Osteocyte (in vitro differentiated cells): Measurements from ENCODE around the gene ABRACL. TPM values are rescaled to one million over a fixed set of nuclear protein-coding genes. Genes with fewer than 3 reads are reported as not detected.
"Not testable (repeated sequence)": the region's sequence is repeated elsewhere in the genome, so short reads cannot be mapped to it uniquely, and the experiment has no call there.

ENCODE experiments used
- DNase-seq: peaks from one replicate; pipeline ENCODE4 v3.0.0; 2021; ENCODE audit warnings: mixed read lengths; ENCODE audit not compliant: unreplicated experiment; ENCODE audit errors: extremely low spot score
- H3K27ac Mint-ChIP-seq: one replicate; pipeline ENCODE4 v1.8.0; 2021; ENCODE audit warnings: mild to moderate bottlenecking, mixed read lengths; ENCODE audit not compliant: unreplicated experiment
- H3K27me3 Mint-ChIP-seq: one replicate; pipeline ENCODE4 v1.8.0; 2021; ENCODE audit warnings: mixed read lengths; ENCODE audit not compliant: unreplicated experiment
- H3K36me3 Mint-ChIP-seq: one replicate; pipeline ENCODE4 v1.8.0; 2021; ENCODE audit warnings: mixed read lengths; ENCODE audit not compliant: unreplicated experiment
- H3K4me1 Mint-ChIP-seq: one replicate; pipeline ENCODE4 v1.8.0; 2021; ENCODE audit warnings: mixed read lengths; ENCODE audit not compliant: unreplicated experiment
- H3K4me3 Mint-ChIP-seq: one replicate; pipeline ENCODE4 v1.8.0; 2021; ENCODE audit warnings: mild to moderate bottlenecking, moderate library complexity, mixed read lengths; ENCODE audit not compliant: unreplicated experiment
- H3K9me3 Mint-ChIP-seq: one replicate; pipeline ENCODE4 v1.8.0; 2021; ENCODE audit warnings: mixed read lengths; ENCODE audit not compliant: unreplicated experiment
- CTCF ChIP-seq: fragments of 200-600 bp; sonication (generic); IDR thresholded peaks from 2 replicates; pipeline ENCODE4 v1.5.0; 2021; ENCODE audit warnings: antibody characterized with exemption, mild to moderate bottlenecking, moderate library complexity
- total RNA-seq: library from RNA; stranded (reverse); gene quantifications from 2 replicates; pipeline ENCODE4 v1.2.1, GENCODE V29; 2021

The ABRACL gene
- total RNA-seq, 1 donor from 2014 or later: 16.9 TPM

GRCh38 chr6:139017227-139017626, 11.3 kb upstream of the ABRACL start:
- no peak overlapping the region for H3K27ac Mint-ChIP-seq
- no peak for TF ChIP-seq CTCF
- H3K27me3 Mint-ChIP-seq: peaks cover 7% of the 10 kb centered on the region
- no peak for DNase-seq
- H3K9me3 Mint-ChIP-seq: no peaks in the 10 kb centered on the region
- H3K4me3 Mint-ChIP-seq: no peak overlapping the region
- H3K36me3 Mint-ChIP-seq: no peaks in the 10 kb centered on the region
- no peaks in the 10 kb centered on the region for H3K4me1 Mint-ChIP-seq

- Mint-ChIP-seq H3K27ac (no peak overlapping the region), H3K27me3 (no peaks in the 10 kb centered on the region), H3K4me3 (no peak overlapping the region), H3K9me3 (no peaks in the 10 kb centered on the region), H3K36me3 (peaks cover 2% of the 10 kb centered on the region), H3K4me1 (no peaks in the 10 kb centered on the region)
- peak; percentile 5 for DNase-seq
- TF ChIP-seq CTCF: no peak
Observed at GRCh38 chr6:139019722-139020121, 8.8 kb upstream of the ABRACL start.

- H3K36me3 Mint-ChIP-seq: peaks cover 2% of the 10 kb centered on the region
- no peak for DNase-seq
- no peaks in the 10 kb centered on the region for H3K4me1 Mint-ChIP-seq
- no peaks in the 10 kb centered on the region for H3K27me3 Mint-ChIP-seq
- H3K4me3 Mint-ChIP-seq: no peak overlapping the region
- no peaks in the 10 kb centered on the region for H3K9me3 Mint-ChIP-seq
- no peak for TF ChIP-seq CTCF
- no peak overlapping the region for H3K27ac Mint-ChIP-seq
Observed at GRCh38 chr6:139020689-139021088, 7.9 kb upstream of the ABRACL start.

GRCh38 chr6:139025416-139025815, 3.1 kb upstream of the ABRACL start:
- not testable (repeated sequence) for DNase-seq, H3K4me3 Mint-ChIP-seq, H3K27ac Mint-ChIP-seq, H3K9me3 Mint-ChIP-seq, H3K27me3 Mint-ChIP-seq, H3K36me3 Mint-ChIP-seq
- H3K4me1 Mint-ChIP-seq: peaks cover 13% of the 10 kb centered on the region

- H3K9me3 Mint-ChIP-seq: no peaks in the 10 kb centered on the region
- peak overlapping the region; percentile 93 for H3K4me3 Mint-ChIP-seq
- H3K4me1 Mint-ChIP-seq: peaks cover 13% of the 10 kb centered on the region
- H3K27ac Mint-ChIP-seq: peak overlapping the region; percentile 86
- peaks cover 2% of the 10 kb centered on the region for H3K36me3 Mint-ChIP-seq
- no peaks in the 10 kb centered on the region for H3K27me3 Mint-ChIP-seq
- DNase-seq: no peak
- TF ChIP-seq CTCF: no peak
Observed at GRCh38 chr6:139027620-139028182, 844 bp upstream of the ABRACL start.

GRCh38 chr6:139028215-139028657, 309 bp upstream of the ABRACL start:
- H3K36me3 Mint-ChIP-seq: peaks cover 3% of the 10 kb centered on the region
- no peak for DNase-seq
- H3K27ac Mint-ChIP-seq: peak overlapping the region; percentile 86
- no peak for TF ChIP-seq CTCF
- H3K27me3 Mint-ChIP-seq: no peaks in the 10 kb centered on the region
- peaks cover 13% of the 10 kb centered on the region for H3K4me1 Mint-ChIP-seq
- H3K4me3 Mint-ChIP-seq: peak overlapping the region; percentile 93
- no peaks in the 10 kb centered on the region for H3K9me3 Mint-ChIP-seq
